Measurements from ENCODE around the gene FBN2.
"Not testable (repeated sequence)": the region's sequence is repeated elsewhere in the genome, so short reads cannot be mapped to it uniquely, and the experiment has no call there.

FBN2 gene

DNA sequence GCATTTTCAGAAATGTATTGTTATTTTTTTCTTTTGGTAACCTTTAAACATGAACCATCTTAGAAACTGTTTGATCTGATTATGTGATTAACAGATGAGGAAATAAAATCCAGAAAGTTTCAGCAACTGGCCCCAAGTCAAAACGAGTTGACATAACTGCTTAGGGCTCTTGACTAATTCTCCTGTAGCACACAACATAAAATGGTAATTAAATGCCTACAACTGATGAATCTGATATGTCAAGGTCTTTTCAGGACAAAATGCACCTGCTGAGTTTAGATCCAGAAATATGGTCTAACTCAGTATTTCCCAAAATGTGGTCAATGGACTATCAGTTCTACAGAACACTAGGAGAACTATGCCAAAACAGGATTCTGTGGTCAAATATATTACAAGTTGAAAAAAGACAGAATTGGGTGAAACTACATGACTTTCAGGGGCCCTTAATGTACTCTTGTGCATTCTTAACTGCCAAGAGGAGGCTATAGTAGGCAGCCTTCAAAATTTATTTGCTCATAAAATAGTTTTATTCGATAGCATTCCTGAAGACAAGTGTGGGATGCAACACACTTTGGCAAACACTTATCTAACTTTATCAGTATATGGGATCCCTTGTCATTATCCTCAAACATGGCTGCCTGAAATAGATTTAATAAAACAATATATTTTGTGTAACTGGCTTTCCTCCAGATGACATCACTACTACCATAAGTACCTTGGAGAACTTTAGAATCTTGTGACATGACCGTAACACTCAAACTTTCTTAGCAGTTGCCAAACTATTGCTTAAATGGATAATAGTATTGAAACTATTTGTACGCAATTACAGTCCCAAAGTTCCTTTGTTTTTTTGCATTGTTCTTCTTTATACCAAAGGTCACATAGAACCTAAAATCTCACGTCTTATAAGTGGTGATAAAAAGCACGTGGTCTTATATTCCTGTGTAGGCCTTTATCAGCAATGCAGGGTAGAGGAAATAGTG is 59.4 kb downstream of the FBN2 start:
- DNase-seq (ENCODE audit: low spot score) = no peak

DNA sequence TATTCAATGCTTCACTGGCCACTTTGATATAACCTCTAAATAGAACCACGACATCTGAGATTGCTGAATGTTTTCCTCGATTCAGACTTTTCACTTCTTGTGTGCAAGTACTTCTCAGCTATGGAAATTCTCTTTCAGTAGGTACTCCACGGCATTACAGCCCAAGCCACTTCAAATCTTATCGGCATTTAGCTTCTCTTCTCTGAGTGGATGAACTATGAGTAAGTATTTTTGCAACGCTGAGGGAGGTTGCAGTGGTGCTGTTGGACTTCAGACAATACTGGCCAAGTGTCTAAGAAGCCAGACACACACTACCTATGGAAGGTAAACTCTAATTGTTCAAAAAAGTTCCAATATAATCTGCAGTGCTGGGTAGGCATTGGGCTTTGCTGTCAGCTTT is 60.1 kb downstream of the FBN2 start:
- DNase-seq (ENCODE audit: low spot score) = no peak

DNA sequence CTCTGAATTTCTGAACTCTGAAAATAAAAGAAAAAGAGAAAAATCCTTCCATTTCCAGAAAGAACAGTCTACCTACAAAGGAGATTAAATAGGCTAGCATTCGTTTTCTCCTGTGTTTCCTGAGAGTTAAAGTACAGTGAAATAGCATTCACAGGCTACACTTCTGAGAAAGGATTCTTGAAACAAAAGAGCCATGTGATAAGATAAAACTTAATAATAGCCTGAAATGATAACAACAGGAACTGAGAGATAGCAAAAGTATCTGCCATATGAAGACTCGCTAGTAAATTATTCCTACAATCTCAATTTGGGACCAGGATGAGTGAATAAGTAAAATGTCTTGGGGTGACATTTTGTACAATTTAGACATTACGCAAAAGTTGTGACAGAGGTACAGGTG is 62.4 kb downstream of the FBN2 start:
- no peak for DNase-seq (ENCODE audit: low spot score)

DNA sequence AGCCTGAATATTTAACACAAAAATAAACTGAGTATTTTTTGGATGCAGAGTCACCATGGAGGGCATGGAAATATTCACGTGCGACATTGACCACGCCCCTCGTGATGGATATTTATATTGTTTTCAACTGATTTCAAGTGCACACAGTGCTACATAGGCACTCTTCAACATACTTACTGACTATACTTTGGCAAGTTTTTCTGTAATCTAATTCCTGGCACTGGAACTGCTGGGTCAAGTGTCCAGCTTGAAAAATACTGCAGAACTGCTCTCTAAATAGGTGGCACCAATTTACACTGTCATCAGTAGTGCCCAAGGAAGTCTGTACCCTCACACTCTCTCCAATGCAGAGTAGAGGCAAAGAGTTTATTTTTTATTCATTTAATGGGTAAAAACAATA is 65.1 kb downstream of the FBN2 start:
- DNase-seq (ENCODE audit: low spot score) = no peak

DNA sequence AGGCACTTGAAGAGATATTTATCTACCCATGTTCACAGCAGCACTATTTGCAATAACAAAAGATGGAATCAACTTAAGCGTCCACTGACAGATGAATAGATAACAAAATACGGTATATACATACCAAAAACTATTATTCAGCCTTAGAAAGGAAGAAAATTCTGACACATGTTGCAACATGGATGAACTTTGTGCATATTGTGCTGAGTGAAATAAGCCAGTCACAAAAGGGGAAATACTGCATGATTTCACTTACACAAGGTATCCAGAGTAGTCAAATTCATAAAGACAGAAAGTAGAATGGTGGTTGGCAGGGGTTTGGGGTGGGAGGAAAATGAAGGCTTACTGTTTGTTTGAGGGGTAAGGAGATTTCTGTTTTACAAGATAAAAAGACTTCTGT is 66.0 kb downstream of the FBN2 start:
- DNase-seq (ENCODE audit: low spot score) = no peak

DNA sequence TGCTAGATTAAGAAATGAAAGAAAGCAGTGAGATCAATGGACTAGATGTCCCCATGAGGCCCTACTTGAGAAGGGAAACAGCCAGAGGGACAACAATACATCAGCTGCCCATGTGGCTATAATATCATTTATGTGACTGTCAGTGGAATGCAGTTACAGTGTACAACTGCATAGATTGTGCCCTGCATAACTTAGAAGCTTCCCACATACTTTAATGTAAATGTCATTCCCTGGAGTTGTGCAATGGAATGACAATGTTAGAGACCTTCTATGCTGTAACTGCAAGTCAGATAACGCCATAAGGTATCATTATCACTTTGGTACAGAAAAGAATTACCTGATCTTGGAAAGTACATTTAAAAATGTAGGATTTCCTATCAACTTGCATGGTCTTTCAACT is 67.4 kb downstream of the FBN2 start:
- DNase-seq (ENCODE audit: low spot score) = no peak

DNA sequence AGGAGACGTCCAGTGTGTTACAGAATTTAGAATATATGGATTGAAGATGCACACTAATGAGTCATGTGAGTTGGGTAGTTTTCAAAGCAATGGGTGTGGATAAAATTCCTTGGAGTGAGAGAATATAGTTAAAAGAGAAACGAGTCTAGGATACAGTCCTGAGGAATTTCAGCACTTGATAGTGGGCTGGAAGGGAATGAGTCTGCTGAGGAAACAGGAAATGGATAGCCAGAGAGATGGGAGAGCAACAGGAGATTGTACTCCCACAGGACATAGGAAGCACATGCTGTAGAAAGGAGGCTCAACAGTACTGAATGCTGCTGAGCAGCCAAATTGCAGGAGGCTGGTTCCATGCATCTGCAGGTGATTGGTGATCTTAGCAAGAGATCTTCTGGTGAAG is 68.1 kb downstream of the FBN2 start:
- DNase-seq (ENCODE audit: low spot score) = no peak

DNA sequence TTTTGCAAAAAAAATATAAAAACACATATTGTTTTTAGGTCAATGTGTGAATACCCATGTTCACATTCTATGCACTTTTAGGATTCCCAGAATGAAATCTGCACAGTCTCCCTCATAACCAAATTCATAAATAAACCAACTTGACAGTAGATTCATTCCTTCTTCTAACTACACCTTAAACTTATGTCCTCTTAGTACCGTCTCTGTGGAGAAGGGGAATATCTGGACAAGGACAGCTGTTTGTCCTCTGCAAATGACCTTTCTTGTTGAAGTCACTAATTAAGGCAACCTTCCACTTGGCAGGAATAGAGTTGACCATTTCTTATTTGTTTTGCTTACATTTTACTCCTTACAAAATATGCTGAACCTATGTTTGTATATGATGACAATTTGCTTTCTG is 71.1 kb downstream of the FBN2 start:
- no peak for DNase-seq (ENCODE audit: low spot score)

DNA sequence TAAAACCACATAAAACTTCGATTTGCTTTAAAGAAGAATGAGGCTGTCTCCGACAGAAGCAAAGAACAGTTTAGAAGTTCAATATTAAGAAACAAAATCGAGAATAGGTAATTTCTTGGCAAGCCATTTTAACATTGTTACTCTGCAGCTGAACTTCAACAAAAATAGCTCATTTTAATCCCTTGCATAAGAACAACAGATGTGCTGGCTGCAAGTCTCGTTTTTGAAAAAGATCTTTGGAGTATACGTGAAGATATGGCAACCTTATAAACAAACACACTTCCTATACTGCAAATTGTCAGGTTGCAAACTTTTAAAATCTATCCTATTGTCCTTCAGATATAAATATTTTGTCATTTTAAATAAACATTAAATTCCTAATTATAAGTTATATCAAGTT is 71.5 kb downstream of the FBN2 start:
- no peak for DNase-seq (ENCODE audit: low spot score)

DNA sequence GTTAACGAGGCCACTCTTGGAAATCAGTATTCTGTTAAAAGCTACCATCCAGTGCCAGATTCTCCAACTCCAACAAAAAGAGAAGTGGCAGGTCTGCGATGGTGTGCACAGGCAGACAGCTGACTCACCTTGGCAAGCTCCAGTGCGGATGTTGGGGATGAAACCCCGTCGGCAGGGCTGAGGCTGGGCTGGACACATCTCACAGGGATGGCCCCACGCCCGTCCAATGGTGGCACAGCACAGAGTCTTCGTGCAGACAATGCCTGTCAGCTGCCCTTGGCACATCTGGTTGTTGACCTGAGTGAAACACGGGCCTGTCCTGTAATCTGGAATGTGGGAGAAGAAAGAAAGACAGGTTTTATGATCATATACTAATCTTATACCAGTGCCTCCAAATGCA is 73.4 kb downstream of the FBN2 start:
- DNase-seq (ENCODE audit: low spot score) = no peak

DNA sequence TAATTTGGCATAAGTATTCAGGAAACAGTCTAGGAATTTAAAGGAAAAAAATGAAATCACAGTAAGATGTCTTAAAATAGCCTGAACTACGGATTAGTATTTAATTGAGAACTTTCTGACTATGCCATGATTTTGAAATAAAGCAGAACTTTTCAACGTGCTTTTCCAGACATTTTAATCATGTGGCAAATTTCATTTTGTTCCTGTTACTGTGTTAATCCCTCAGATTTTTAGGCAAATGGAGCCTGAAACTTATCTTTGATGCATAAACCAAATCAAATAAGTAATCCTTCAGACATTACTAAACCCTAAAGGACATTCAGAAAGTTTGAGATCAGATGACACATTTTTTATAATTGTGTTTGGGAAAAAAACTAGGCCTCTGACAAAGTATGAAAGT is 75.7 kb downstream of the FBN2 start:
- no peak for DNase-seq (ENCODE audit: low spot score)

DNA sequence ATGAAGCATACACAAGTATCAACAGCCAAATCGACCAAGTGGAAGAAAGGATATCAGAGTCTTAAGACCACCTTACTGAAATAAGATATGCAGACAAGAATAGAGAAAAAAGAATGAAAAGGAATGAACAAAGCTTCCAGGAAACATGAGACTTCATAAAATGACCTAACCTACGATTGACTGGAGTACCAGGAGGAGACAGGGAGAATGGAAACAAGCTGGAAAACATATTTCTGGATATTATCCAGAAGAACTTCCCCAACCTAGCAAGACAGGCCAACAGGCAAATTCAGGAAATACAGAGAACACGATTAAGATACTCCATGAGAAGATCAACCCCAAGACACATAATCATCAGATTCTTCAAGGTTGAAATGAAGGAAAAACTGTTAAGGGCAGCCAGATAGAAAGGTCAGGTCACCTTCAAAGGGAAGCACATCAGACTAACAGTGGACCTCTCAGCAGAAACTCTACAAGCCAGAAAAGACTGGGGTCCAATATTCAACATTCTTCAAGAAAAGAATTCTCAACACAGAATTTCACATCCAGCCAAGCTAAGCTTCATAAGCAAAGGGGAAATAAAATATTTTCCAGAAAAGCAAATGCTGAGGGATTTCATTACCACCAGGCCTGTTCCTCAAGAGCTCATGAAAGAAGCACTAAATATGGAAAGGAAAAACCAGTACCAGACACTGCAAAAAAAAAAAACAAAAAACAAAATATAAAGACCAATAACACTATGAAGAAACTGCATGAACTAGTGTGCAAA is 80.7 kb downstream of the FBN2 start:
- not testable (repeated sequence) for DNase-seq (ENCODE audit: low spot score)

DNA sequence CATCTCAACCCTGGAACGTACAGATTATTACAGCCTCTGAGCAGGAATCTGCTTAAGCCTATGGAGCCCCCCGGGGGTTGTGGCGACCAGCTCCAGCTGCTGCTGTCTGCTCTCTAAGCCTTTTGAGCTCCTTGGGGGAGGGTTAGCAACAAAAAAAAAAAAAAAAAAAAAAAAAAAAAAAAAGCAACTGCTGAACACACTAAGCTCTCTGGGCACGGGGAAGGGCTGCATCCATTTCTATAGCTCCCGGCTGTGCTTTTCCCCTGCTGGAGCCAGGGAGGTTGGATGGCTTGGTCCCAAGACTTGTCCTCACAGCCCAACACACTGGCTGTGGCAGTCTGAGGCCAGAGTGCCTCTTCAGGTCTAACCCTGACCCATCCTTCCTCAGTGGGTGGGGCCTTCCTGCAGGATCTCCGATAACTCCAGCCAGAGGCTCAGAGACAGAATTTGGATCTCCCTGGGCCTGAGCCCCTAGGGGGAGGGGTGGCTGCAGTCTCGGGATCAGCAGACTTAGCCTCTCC is 82.1 kb downstream of the FBN2 start:
- DNase-seq (ENCODE audit: low spot score) = no peak

DNA sequence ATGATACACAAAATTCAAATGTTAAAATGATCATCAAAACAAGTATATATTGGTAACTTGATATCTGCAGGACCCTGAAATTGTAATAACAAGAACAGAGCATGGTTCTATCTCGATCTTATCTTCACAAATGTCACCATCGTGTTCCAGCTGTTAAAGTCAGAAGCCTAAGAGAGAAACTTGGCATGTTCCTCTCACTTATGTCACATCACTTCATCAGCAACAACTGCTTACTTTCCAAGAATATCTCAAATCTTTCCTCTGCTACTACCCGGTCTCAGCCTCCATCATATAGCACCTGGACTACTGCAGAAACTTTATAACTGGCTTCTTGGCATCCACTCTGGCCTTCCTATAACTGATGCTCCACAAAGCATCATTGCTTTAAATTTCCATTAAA is 84.9 kb downstream of the FBN2 start:
- no peak for DNase-seq (ENCODE audit: low spot score)

DNA sequence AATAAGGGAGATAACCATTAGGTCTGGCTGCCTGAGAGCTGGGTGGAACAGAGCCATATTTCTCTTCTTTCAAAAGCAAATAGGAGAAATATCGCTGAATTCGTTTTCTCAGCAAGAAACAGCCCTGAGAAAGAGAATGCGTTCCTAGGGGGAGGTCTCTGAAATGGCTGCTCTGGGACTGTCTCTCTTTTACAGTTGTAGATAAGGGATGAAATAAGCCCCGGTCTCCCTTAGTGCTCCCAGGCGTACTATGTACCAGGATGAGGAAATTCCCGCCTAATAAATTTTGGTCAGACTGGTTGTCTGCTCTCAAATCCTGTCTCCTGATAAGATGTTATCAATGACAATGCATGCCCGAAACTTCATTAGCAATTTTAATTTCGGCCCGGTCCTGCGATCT is 90.8 kb downstream of the FBN2 start:
- DNase-seq (ENCODE audit: low spot score) = not testable (repeated sequence)

DNA sequence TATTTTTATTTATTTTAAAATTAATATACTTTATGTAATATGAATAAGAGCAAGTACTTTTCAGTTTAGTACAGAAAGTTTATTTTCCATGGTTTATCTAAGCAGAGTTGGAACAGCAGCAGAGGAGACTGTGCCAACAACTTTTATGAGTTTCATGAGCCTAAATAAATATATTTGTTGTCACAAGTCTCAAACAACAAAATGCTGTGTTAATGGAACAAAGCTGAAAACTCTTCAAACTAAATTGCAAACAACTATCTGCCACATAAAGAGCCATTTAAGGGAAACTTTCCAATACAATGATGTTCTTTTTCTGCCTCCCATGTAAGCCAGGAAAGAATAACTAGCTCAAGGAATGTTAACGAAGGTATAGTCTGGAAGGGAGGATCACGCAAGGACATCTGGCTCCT is 96.1 kb downstream of the FBN2 start:
- DNase-seq (ENCODE audit: low spot score) = no peak

DNA sequence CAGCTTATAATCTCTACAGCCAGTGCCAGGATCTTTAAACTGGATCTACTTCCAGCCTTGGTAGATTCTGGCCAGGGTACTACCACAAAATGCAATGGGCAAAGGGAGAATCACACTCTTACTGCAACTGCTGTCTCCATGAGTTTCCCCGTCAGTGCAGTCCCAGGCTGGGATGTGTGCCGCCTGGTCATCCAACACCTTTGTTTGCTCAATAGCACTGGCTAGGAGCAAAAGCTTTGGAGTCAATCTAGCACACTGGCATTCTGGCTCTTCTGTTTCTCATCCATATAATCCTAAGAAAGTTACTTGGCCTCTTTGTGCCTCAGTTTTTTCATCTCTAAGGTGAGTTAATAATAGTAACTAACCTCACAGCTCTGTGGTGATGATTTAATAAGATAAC is 96.9 kb downstream of the FBN2 start:
- DNase-seq (ENCODE audit: low spot score) = no peak

DNA sequence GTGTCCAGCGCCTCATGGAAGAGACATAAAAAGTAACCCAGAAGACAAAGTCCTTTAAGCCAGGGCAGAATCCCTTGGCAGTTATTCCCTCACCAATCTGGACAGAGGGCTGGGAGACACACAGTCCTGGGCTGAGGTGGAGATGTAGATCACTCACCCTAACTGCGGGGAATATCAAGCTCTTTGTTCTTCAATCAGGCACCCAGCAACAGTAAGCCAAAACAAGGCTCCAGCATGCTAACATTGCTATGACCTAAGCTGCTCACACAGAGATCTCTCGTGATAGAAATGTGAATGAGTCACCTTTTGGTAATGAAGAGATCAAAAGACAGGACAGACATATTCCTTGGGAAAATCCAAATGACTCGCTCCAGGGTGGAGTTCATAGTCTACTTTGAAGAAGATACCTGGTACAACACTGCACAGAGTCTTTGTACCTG is 101.3 kb downstream of the FBN2 start:
- no peak for DNase-seq (ENCODE audit: low spot score)

DNA sequence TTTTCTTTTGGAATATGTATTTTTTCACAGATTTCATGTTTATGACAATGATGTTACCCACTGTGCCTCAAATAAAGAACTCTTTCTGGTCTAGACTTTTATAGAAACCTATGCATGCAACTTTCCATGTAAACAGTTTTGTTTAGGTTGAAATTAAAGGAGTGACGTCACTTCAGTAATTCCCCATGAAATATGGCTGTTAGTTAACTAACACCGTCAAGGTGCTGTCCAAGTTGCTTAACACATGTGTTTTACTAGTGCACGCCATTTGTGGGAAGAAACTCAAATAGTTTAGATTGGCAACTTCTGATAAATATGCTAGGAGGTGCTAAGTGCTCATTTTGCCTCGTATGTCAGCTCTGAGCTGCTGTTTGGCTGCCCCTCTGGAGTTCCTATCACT is 102.2 kb downstream of the FBN2 start:
- no peak for DNase-seq (ENCODE audit: low spot score)

DNA sequence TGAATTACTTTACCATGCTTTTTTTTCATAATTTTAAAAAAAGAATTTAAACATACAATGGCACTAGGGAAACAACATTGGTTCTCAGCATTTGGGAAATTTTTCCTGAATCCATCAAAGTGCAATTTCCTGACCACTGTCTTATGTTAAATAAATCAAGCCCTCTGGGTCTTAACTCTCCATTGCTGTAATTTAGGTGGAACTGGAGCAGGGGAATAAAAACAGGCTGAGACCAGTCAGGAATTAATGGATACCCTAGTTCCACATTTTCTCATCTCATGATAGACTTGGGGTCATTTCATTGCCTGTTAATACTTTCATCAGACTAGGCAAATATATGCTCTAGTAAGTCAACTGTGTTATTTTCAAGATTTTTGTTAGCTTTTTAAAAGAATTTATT is 103.1 kb downstream of the FBN2 start:
- no peak for DNase-seq (ENCODE audit: low spot score)

DNA sequence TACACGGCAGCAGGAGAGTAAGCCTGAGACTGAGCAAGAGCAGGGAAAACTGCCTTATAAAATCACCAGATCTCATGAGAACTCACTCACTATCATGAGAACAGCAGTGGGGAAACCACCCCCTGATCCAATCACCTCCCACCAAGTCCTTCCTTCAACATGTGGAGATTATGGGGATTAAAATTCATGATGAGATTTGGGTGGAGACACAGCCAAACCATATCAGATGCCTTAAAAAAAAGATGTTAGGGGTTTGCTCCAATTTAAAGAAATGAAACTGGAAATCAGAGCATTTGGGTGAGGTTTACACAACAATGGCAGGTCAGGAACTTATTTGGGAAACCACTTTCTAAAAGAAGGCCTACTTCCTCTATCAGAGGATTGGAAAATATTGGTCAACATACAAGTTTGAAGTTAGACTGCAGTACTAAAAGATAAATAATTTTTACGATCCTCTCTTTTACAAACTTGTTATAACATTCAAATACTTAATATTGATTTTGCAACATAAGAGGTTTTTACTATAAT is 105.1 kb downstream of the FBN2 start:
- DNase-seq (ENCODE audit: low spot score) = no peak

DNA sequence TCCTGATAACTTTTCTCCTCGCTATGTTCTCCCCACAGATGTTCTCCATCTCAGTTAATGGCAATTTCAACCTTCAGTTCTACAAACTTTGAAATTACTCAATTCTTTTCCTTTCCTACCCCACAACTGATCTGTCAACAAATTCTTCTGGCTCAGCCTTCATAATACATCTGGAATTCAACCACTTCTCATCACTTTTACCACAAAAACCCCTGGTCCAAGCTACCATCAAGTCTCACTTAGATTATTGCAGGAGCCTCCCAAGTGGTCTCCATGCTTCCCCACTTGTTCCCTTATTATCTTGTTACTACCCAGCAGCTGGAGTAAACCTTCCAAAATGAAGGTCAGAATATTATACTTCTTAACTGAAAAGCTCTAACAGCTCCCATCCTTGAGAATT is 110.1 kb downstream of the FBN2 start:
- DNase-seq (ENCODE audit: low spot score) = no peak

DNA sequence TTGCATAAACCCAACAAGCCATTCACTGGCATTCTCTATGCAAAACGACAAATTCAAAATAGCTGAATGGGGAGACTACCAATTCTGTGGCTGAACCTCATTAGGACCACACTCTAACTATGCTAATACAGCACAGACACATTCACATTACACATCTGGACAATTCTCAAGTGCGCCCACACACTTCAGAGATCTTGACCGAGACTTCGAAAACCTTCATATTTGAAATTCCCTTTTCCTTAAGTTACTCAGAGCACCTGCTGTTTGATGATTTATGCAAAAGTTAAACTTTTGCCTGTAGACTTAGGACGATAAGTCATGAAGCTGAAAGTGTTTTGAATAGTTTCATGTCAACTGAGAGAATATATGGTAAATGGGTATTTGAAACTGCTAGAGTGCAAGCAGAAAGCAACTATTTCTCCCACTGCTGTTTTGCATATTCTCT is 111.9 kb downstream of the FBN2 start:
- no peak for DNase-seq (ENCODE audit: low spot score)
